GM10847 (cell line): ENCODE measurements around the gene SPRR3.

Source experiments
- POLR2A ChIP-seq: IDR thresholded peaks from 2 replicates; pipeline ENCODE4 v1.6.1; 2011; ENCODE audit not compliant: insufficient read length; ENCODE audit errors: extremely low read depth

The SPRR3 gene

DNA sequence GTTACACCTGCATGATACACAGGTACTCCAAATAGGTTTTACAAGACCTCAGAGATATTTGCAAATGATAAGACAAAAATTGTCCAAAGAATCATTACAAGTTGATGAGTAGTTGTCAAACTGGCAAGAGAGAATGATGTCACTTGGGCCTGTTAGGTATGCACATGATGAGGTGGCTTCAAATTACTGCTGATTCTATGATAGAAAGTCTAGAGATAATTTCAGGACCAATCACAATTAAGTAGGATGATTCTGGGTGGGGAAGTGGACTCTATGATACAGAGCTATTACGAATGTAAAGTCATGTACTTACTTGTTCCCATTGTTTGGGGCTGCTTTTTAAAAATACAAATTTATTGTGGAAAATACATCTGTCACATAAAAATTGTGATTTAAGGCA, 24.2 kb downstream of the SPRR3 start:
- TF ChIP-seq POLR2A = no peak

- no peak for TF ChIP-seq POLR2A
These were observed 27.2 kb downstream of the SPRR3 start for GRCh38 chr1:153028766-153029165.

GRCh38 chr1:153030895-153031294, 29.3 kb downstream of the SPRR3 start, which contains the start of gene SPRR1B:
SPRR1B (plus strand) TSS chr1:153031203; CDS start chr1:153032346, 1,143 bp downstream.
- no peak for TF ChIP-seq POLR2A

GRCh38 chr1:153032073-153032472, 30.5 kb downstream of the SPRR3 start:
- TF ChIP-seq POLR2A = no peak

DNA sequence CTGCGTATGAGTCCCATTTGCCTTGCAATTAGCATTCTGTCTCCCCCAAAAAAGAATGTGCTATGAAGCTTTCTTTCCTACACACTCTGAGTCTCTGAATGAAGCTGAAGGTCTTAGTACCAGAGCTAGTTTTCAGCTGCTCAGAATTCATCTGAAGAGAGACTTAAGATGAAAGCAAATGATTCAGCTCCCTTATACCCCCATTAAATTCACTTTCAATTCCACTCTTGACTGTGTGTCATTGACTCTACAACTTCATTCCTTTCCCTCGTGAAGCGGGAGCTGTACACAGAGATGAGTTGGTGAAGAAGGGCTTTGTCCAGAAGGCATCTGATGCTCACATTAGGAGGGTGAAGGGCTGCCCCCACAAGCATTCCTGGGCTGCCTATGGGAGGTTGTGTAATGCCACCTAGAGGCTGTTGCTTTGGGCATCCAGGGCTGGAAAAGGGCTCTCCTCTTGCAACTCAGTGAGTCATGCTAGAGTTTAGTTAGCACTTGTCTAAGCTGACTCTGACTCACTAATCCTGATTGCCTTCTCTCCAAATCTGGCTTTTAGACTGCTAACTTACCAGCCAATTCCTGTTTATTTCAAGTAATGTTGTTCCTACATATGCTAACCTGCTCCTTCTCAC, 31.2 kb downstream of the SPRR3 start:
- no peak for TF ChIP-seq POLR2A

- no peak for TF ChIP-seq POLR2A
These were observed 33.7 kb downstream of the SPRR3 start for GRCh38 chr1:153035211-153035610.

GRCh38 chr1:153040950-153041631, 39.5 kb downstream of the SPRR3 start, which contains the start of gene SPRR2D:
SPRR2D (minus strand) TSS chr1:153041120; CDS start chr1:153040346, 774 bp downstream.
- TF ChIP-seq POLR2A = no peak

DNA sequence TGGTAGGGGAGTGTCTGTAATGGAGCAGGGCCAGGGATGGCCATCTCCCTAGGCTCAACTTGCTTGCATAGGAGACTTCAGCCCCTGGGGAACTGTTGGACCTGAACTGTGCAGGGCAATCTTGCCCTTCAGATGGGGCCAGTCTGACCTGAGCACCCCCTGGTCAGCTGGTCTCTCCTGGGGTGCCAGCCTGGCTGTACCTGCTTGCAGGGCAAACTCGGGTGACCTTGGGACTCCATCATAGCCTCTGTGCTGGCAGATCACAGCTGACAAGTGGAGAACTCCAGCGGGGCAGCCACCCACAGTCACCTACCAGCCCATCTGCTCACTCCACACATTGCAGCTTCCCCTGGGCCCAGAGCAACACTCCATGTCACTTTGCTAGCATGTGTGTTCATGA, 47.7 kb downstream of the SPRR3 start:
- TF ChIP-seq POLR2A = no peak
